ENCODE data around the gene EHD4. TPM values are rescaled to one million over a fixed set of nuclear protein-coding genes. Genes with fewer than 3 reads are reported as not detected.

EHD4 gene
- 10 to 100 TPM; 13.8 to 16.9 TPM for total RNA-seq

DNA sequence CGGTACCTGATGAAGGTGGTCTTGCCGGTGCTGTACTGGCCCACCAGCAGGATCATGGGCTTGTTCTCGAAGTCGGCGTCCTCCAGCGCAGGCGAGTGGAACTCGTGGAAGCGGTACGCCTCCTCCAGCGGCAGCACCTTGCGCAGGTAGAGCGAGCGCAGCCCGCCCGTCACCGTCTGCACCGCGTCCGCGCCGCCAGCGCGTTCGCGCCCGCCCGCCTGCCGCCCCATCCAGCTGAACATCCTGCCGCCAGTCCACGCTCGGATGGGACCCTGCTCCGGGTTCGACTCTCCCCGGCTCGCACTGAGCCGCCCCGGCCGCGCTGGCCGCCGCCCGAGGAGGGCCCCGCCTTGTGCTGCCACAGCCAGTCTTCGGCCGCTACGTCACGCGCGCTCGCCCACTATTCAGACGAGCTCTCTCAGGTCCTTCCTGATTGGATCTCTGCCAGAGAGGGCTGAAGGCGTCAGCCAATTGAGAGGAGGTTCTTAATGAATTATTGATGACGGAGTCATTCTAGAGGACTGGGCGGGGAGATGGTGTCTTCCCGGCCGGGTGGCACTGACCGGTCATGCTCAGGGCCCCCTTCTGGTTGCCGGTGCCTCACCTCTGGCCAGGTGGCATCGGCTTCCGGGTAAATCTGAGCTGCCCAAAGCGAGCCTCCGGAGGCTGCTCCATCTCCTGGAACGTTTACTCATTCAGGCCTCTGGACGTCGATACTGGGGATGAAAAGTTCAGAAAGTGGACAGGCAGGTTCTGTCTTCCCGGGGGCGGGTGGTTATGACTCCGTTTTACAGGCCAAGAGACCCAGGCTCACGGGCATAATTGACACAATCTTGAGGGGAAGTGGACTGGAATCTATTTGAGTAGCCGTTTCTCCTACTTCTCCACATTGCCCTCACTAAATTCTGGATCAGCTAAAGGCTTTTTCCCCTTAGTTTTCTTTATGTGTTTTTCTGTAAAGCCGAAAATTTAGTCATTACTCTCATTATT lies at the start of gene EHD4:
Gene EHD4 (minus strand): TSS at position 305 of the 990 bp plus-strand sequence. CDS start 63 bp downstream, at position 242.
- Histone ChIP-seq H3K36me3 (replicated peaks in 1 of 2; ENCODE audit: insufficient read depth in 1 of 2, low read depth in 2 of 2) (no peaks in the 10 kb centered on the region), H3K27me3 (no peaks in the 10 kb centered on the region), H3K9me3 (no peaks in the 10 kb centered on the region), H3K4me3 (peak within 1 kb of the TSS; percentile 63 to 68), H3K4me1 (peaks cover 33% of the 10 kb centered on the region), H3K27ac (peak within 1 kb of the TSS; percentile 93 to 99 (median 98))
- intact Hi-C loops (cut with DNase I): loop anchor here (10.0 kb wide), 1 partner anchor 48 kb away; no protein-coding TSS in a partner anchor
- TF ChIP-seq POLR2A (IDR thresholded peaks at IDR 0.05) (peak; percentile 85 to 94 (median 91)), CTCF (IDR thresholded peaks at IDR 0.05) (peak in 6 of 7 experiments; percentile 11 to 63 (median 56))
- 2 to 3% methylated on average over 21 to 61 of the region's 72 CpGs for WGBS, 2 donors
- DNase-seq (peak; percentile 98 to 100 (median 100)), ATAC-seq (peak; percentile 94)

- Histone ChIP-seq H3K36me3 (replicated peaks in 1 of 2; ENCODE audit: insufficient read depth in 1 of 2, low read depth in 2 of 2) (no peaks in the 10 kb centered on the region), H3K9me3 (no peaks in the 10 kb centered on the region), H3K4me1 (no peaks in the 10 kb centered on the region), H3K27me3 (no peaks in the 10 kb centered on the region), H3K27ac (no peak overlapping the region), H3K4me3 (no peak overlapping the region)
- DNase-seq (no peak), ATAC-seq (no peak)
- 94% methylated on average over 5 of the region's 5 CpGs; no CpG with 5 or more reads in 1 of the 2 donors for WGBS, 2 donors
- intact Hi-C loops (cut with DNase I): no loop called here
- TF ChIP-seq POLR2A (IDR thresholded peaks at IDR 0.05) (no peak), CTCF (IDR thresholded peaks at IDR 0.05) (no peak)
Measured at GRCh38 chr15:42021593-42021992, 49.2 kb upstream of the EHD4 start.

DNA sequence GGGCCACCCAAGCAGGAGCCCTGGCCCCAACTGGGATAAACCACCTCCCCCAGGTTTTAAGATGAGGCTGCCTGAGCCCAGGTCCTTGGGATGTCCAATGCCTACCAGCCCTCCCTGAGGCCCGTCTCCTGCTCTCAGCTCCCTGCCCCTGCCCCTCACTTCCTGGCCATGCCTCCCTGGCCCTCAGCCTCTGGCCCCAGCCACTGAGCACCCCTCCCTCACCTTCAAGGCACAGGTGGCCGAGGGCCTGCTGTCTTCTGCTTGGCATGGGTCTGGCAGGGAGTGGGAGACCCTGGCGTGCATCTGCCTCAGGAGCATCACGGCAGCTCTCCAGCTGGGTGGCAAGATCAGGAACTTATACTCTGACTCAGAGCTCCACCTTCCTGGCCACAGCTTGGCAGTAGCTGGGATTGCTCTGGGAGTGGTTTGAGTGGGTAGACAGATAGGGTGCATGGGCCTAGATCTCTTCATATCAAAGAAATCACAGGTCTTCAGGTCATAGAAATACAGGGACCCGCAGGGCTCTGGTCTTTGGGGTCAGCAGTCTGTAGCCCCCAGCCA lies 48.4 kb upstream of the EHD4 start, which contains the start of gene PLA2G4E:
Gene PLA2G4E (minus strand): TSS at position 330 of the 561 bp plus-strand sequence. CDS start 12 bp downstream, at position 318.
- TF ChIP-seq CTCF (IDR thresholded peaks at IDR 0.05) (no peak), POLR2A (IDR thresholded peaks at IDR 0.05) (no peak)

GRCh38 chr15:42018306-42019224 lies 46.2 kb upstream of the EHD4 start:
- no peak for DNase-seq
- no peak for ATAC-seq
- H3K27ac ChIP-seq: no peak overlapping the region
- TF ChIP-seq POLR2A (IDR thresholded peaks at IDR 0.05): no peak
- no peak for TF ChIP-seq CTCF (IDR thresholded peaks at IDR 0.05)
- no peak overlapping the region for H3K4me3 ChIP-seq
- no peaks in the 10 kb centered on the region for H3K9me3 ChIP-seq
- H3K27me3 ChIP-seq: no peaks in the 10 kb centered on the region
- 73 to 74% methylated on average over 4 to 6 of the region's 6 CpGs for WGBS, 2 donors
- no peaks in the 10 kb centered on the region for H3K4me1 ChIP-seq
- H3K36me3 ChIP-seq (replicated peaks in 1 of 2; ENCODE audit: insufficient read depth in 1 of 2, low read depth in 2 of 2): no peaks in the 10 kb centered on the region
- intact Hi-C loops (cut with DNase I): no loop called here

More for the DNA sequence above, 48.4 kb upstream of the EHD4 start, which contains the start of gene PLA2G4E:
- Histone ChIP-seq H3K4me1 (no peaks in the 10 kb centered on the region), H3K9me3 (no peaks in the 10 kb centered on the region), H3K27me3 (no peaks in the 10 kb centered on the region), H3K36me3 (replicated peaks in 1 of 2; ENCODE audit: insufficient read depth in 1 of 2, low read depth in 2 of 2) (no peaks in the 10 kb centered on the region), H3K4me3 (no peak within 1 kb of the TSS), H3K27ac (no peak within 1 kb of the TSS)
- 96 to 100% methylated on average over 2 to 5 of the region's 5 CpGs for WGBS, 2 donors
- intact Hi-C loops (cut with DNase I): no loop called here
- ATAC-seq: no peak
- no peak for DNase-seq

Data from body of pancreas (tissue), 4 donors.